Middle frontal gyrus (tissue), 1 donor: ENCODE data around the gene RYR3.
"Not testable (repeated sequence)": the region's sequence is repeated elsewhere in the genome, so short reads cannot be mapped to it uniquely, and the experiment has no call there.

ENCODE experiments used
- DNase-seq: peaks from one replicate; pipeline ENCODE4 v3.0.0-alpha.2; 2015; ENCODE audit warnings: low spot score; ENCODE audit errors: extremely low spot score

The RYR3 gene

GRCh38 chr15:33754242-33754641 lies 443.5 kb downstream of the RYR3 start:
- no peak for DNase-seq

- DNase-seq: no peak
Measured at GRCh38 chr15:33756961-33757360, 446.2 kb downstream of the RYR3 start.

- no peak for DNase-seq
Measured at GRCh38 chr15:33757516-33758232, 446.9 kb downstream of the RYR3 start.

- no peak for DNase-seq
Measured at GRCh38 chr15:33766389-33766788, 455.6 kb downstream of the RYR3 start.

- no peak for DNase-seq
Measured at GRCh38 chr15:33768670-33769190, 458.0 kb downstream of the RYR3 start.

- DNase-seq: no peak
Measured at GRCh38 chr15:33773969-33774368, 463.2 kb downstream of the RYR3 start.

GRCh38 chr15:33778852-33779251 lies 468.1 kb downstream of the RYR3 start:
- no peak for DNase-seq

GRCh38 chr15:33780011-33780768 lies 469.4 kb downstream of the RYR3 start:
- DNase-seq: no peak

GRCh38 chr15:33782966-33783365 lies 472.2 kb downstream of the RYR3 start:
- DNase-seq: no peak

GRCh38 chr15:33785366-33785765 lies 474.6 kb downstream of the RYR3 start:
- no peak for DNase-seq

- DNase-seq: no peak
Measured at GRCh38 chr15:33788906-33789540, 478.3 kb downstream of the RYR3 start.

- no peak for DNase-seq
Measured at GRCh38 chr15:33794453-33794852, 483.7 kb downstream of the RYR3 start.

GRCh38 chr15:33795070-33795469 lies 484.3 kb downstream of the RYR3 start:
- DNase-seq: no peak

- DNase-seq: no peak
Measured at GRCh38 chr15:33797651-33798050, 486.9 kb downstream of the RYR3 start.

GRCh38 chr15:33801954-33802353 lies 491.2 kb downstream of the RYR3 start:
- no peak for DNase-seq

- DNase-seq: no peak
Measured at GRCh38 chr15:33807665-33808064, 496.9 kb downstream of the RYR3 start.

- DNase-seq: no peak
Measured at GRCh38 chr15:33808720-33809457, 498.1 kb downstream of the RYR3 start.

GRCh38 chr15:33810073-33810595 lies 499.4 kb downstream of the RYR3 start:
- DNase-seq: no peak

GRCh38 chr15:33810806-33811205 lies 500.0 kb downstream of the RYR3 start:
- DNase-seq: no peak

GRCh38 chr15:33813891-33814290 lies 503.1 kb downstream of the RYR3 start:
- no peak for DNase-seq

- not testable (repeated sequence) for DNase-seq
Measured at GRCh38 chr15:33819499-33819898, 508.7 kb downstream of the RYR3 start.
